Measurements from ENCODE around the gene IL5.
"Not testable (repeated sequence)": the region's sequence is repeated elsewhere in the genome, so short reads cannot be mapped to it uniquely, and the experiment has no call there.

The IL5 gene

DNA sequence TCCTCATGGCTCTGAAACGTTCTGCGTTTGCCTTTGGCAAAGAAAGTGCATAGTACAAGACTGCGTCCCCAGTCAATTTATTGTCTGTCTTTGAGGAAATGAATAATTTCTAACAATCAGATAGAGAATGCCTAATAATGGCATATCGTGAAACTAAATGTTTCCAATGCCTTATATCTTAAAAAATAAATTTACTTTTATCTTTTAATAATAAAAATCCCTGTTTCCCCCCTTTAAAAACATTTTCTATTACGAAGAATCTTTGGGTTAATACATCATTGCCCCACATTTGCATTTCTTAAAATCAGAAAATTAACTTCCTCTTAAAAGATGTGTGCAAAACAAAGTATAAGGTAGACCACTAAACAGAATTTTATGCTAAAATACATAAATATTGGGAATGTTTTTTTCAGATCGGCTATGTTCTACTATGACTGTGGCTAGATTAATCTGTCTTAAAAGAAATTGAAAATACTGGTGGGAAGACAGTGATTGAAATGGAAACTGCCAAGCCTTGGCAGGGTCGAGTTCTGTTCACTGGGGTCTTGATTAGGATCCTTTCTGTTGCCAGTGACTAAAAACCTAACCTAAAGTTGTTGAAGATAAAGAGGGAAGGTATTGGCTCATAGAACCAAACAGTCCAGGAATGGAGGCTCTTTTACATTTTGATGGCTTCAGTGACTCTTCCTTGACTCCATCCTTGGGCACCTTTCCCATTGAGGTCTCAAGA lies at the start of gene IL5:
TSS of gene IL5 (minus strand) at position 51 of the 730 bp plus-strand sequence. CDS start at position 7, 44 bp downstream.
- no peak for DNase-seq (ENCODE audit: low spot score)

DNA sequence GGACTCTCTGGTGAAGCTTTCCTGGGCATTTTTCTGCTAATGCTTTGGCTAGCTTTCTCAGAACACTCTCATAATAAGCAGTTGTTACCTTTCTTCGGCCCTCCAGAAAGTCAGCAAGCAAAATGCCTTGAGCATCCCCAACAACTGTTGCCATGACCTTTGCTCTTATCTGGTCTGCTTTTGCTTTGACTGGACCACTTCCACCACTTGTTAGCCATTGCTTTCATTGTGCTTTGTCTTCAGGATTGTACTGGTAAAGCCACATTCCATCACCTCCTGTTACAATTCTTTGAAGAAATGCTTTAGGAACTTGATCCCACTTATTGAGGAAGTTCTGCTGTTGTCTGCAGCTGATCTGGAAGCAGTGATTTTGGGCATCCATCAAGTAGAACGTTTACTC lies 49.2 kb upstream of the IL5 start:
- no peak for DNase-seq (ENCODE audit: low spot score)

DNA sequence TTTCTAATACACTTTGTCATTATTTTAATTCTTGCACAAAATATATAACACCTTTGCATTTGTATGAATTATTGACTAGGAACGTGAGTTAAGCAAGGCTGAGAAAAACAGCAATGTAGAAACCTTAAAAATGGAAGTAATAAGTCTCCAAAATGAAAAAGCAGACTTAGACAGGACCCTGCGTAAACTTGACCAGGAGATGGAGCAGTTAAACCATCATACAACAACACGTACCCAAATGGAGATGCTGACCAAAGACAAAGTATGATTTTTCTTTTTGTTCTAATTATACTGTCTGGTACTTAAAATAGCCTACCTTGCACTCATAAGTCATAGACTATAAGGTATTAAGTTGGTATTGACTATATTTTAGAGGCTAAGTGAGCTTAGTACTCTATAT lies 47.8 kb upstream of the IL5 start:
- DNase-seq (ENCODE audit: low spot score): peak; percentile 1

DNA sequence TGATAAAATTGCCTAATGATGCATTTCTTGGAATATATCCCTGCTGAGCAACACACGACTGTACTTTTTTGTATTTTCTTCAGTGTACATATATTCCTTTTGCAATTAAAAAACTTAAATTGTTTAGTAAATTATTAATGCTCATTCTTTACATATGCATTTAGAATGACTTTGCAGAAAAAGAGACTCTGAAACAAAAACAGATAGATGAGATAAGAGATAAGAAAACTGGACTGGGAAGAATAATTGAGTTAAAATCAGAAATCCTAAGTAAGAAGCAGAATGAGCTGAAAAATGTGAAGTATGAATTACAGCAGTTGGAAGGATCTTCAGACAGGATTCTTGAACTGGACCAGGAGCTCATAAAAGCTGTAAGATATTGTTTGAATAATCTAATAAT lies 46.1 kb upstream of the IL5 start:
- DNase-seq (ENCODE audit: low spot score): no peak

DNA sequence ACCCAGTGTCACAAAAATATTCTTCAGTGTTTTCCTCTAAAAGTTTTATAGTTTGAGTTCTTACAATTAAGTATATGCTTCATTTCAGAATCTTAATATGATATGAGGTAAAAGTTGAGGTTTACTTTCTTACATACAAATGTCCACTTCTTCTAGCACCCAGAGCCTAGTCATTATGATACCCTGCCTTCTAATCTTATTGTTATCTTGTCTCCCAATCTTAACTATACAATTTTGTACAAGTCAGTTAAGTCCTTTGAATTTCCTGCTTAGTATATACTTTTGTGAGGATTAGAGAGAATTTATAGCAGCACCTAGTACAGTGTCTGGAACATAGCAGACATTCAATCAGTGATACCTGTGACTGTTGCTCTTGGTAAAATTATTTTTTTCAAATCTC lies 42.7 kb upstream of the IL5 start:
- no peak for DNase-seq (ENCODE audit: low spot score)

DNA sequence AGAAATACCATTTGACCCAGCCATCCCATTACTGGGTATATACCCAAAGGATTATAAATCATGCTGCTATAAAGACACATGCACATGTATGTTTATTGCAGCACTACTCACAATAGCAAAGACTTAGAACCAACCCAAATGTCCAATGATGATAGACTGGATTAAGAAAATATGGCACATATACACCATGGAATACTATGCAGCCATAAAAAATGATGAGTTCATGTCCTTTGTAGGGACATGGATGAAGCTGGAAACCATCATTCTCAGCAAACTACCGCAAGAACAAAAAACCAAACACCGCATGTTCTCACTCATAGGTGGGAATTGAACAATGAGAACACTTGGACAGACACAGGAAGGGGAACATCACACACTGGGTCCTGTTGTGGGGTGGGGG lies 41.2 kb upstream of the IL5 start:
- not testable (repeated sequence) for DNase-seq (ENCODE audit: low spot score)

DNA sequence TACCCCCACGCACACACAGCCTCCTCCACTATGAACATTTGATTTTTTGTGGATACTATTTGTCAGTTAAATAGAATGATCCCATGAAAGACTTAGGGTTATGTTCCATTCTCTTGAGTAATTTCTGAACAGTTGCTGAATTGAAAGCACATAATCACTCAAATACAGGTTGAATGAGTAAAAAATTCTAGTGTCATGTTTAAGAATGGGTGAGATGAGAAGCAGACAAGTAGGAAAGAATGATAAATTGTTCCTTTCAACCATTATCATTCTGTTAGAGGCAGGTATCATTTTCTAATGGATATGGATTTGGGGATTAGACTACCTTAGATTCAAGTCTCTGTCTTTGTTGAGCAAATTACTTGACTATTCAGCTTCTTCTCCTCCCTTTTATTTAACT lies 32.8 kb upstream of the IL5 start:
- no peak for DNase-seq (ENCODE audit: low spot score)

GRCh38 chr5:132566657-132567056 lies 23.3 kb upstream of the IL5 start:
- no peak for DNase-seq (ENCODE audit: low spot score)

GRCh38 chr5:132564555-132564954 lies 21.2 kb upstream of the IL5 start:
- DNase-seq (ENCODE audit: low spot score): not testable (repeated sequence)

DNA sequence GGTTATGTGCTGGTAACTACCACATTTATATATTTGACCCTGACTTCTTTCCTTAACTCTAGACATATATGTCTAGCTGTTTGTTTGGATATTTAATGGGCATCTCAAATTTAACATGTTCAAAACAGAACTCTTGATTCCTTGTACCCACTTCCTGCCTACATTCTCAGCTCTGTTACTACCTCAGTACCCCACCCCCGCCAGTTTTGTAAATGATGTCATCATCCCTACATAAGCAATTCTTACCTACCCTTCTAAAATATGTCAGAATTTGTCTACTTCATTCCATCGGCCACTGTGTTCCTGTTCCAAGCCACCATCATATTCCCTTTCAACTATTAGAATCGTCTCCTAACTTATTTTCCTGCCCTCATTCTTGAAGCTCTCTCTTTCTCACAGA lies 18.3 kb upstream of the IL5 start:
- no peak for DNase-seq (ENCODE audit: low spot score)

DNA sequence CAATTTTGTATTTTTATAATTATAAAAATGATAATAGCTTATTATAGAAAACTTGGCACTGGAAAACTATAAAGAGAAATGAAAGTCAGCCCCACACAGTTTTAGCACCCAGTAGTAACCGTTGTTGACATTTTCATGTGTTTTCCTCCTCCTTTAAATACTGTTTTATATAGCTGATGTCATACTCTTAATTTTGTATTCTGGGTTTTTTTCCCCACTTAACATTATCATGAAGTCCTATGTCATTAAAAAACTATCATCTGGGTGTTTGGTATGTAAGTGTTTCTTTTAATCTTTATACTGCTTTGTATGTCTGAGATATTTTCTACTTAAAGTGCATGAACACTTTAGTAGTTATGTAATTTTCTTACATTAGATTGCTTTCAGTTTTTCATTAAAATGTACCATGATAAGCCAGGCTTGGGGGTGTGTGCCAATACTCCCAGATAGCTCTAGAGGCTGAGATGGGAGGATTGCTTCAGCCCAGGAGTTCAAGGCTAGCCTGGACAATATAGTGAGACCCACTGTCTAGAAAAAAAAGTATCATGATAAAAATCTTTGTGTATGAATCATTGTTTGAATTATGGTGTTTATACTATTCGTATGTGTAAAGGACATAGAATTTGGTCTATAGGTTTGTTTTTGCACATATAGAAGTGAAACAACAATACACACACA lies 16.2 kb upstream of the IL5 start:
- DNase-seq (ENCODE audit: low spot score): no peak

GRCh38 chr5:132557478-132558172 lies 14.3 kb upstream of the IL5 start:
- DNase-seq (ENCODE audit: low spot score): peak; percentile 16

DNA sequence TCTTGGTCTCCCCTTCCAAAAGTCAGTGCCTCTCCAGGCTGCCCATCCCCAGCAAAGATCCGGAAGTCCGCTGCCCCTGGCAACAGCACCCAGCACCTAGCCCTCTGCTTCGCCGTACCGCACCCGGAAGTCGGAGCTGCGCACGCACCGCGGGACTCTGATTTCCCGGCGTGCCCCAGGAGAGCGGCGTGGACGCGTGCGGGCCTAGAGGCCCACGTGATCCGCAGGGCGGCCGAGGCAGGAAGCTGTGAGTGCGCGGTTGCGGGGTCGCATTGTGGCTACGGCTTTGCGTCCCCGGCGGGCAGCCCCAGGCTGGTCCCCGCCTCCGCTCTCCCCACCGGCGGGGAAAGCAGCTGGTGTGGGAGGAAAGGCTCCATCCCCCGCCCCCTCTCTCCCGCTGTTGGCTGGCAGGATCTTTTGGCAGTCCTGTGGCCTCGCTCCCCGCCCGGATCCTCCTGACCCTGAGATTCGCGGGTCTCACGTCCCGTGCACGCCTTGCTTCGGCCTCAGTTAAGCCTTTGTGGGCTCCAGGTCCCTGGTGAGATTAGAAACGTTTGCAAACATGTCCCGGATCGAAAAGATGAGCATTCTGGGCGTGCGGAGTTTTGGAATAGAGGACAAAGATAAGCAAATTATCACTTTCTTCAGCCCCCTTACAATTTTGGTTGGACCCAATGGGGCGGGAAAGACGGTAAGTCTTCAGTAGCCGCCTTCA lies 13.6 kb upstream of the IL5 start, which contains the start of gene RAD50:
TSS of gene RAD50 (plus strand) at position 215 of the 715 bp plus-strand sequence. CDS start at position 563, 348 bp downstream.
- DNase-seq (ENCODE audit: low spot score): peak; percentile 89

DNA sequence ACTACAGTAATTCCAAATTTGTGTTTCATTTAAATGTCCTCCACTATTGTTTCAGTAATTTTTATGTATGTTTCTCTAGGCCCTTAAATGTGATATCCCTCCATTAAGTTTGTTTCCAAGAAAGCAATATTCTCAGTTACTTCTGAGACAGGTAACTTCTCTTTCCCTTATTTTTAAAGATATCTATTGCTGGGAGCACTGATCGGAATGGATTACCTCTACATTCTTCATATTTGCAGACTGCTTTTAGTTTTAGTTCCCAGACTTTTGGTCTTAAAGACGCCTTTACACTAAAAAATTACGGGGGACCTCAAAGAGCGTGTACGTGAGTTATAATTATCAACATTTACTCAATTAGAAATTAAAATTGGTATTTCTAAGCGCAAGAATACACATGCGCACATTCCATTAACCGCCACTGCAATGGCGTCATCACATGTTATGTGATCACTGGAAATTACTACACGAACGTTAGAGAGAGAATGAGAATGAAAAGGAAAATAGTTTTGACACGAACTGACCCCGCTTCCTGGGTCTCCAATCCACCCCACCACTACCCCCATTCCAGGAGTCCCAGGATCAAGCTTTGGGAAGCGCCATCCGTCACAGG lies 12.9 kb upstream of the IL5 start:
- DNase-seq (ENCODE audit: low spot score): no peak

GRCh38 chr5:132549576-132549975 lies 6.3 kb upstream of the IL5 start:
- no peak for DNase-seq (ENCODE audit: low spot score)

GRCh38 chr5:132548834-132549233 lies 5.5 kb upstream of the IL5 start:
- DNase-seq (ENCODE audit: low spot score): not testable (repeated sequence)

DNA sequence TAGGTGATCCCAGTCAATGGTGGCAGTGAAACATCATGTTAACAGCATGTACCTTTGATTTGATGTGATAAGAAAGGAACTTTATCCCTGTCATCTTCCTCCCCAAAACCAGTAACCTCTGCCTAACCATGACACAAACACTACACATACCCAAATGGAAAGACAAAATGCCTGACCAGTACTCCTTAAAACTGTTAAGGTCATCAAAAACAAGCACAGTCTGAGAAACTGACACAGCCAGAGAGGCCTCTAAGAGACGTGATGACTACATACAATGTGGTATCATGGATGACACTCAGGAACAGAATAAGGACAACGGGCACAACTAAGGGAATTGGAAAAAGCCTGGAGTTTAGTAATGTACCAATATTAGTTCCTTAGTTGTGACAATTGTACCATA lies 3.9 kb upstream of the IL5 start:
- DNase-seq (ENCODE audit: low spot score): no peak

DNA sequence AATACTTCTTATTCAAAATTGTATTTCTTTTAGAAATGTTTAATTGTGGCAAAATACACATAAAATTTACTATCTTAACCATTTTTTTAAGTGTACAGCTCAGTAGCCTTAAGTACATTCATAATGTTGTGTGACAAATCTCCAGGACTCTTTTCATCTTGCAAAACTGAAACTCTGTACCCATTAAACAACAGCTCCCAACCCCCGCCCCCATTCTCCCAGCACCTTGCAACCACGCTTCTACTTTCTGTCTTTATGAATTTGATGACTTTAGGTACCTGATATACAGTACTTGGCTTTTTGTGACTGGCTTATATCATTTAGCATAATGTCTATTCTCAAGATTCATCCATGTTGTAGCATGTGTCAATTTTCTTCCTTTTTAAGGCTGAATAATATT lies 2.8 kb upstream of the IL5 start:
- no peak for DNase-seq (ENCODE audit: low spot score)

GRCh38 chr5:132540764-132541163 lies 2.6 kb downstream of the IL5 start:
- no peak for DNase-seq (ENCODE audit: low spot score)

GRCh38 chr5:132540149-132540548 lies 3.2 kb downstream of the IL5 start:
- DNase-seq (ENCODE audit: low spot score): no peak

- no peak for DNase-seq (ENCODE audit: low spot score)
Observed at GRCh38 chr5:132539716-132540115, 3.6 kb downstream of the IL5 start.

DNA sequence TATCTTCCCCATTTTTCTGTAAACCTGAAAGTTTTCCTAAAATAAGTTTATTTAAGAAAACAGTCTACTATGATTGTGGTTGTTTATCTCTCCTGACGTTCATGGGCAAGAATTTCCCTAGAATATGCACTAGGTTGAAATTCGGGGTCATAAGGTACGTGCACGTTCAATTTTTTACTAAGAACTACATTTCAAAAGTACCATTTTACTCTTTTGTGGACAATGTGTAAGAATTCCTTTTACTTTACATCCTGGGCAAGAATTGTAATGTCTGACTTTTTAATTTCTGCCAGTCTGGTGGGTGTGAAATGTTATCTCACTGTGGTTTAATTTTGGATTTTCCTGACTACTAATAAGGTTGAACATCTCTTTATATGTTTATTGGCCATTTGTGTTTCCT lies 12.4 kb downstream of the IL5 start:
- DNase-seq (ENCODE audit: low spot score): no peak
